Gastroesophageal sphincter (tissue), 4 donors: ENCODE measurements around the gene ULK4. TPM values are rescaled to one million over a fixed set of nuclear protein-coding genes. Genes with fewer than 3 reads are reported as not detected.

Source experiments
- ATAC-seq: fragments of 150-250 bp; one replicate; pipeline ENCODE4 v1.9.1; 2016; ENCODE audit warnings: mild to moderate bottlenecking, moderate library complexity
- H3K27ac ChIP-seq, 4 donors: fragments of 200-600 bp; sonication (generic) in 3 of 4; 1 replicate in 3 of 4; 2 replicates in 1 of 4; pipeline ENCODE4 v1.5.1; 2016 to 2019
- H3K27me3 ChIP-seq: fragments of 200-600 bp; sonication (generic); one replicate; pipeline ENCODE4 v1.5.1; 2019
- H3K36me3 ChIP-seq, 2 donors: fragments of 200-600 bp; sonication (generic); one replicate each; pipeline ENCODE4 v1.5.1; 2019; ENCODE audit warnings: control low read depth in 1 of 2
- H3K4me1 ChIP-seq, 3 donors: fragments of 200-600 bp; sonication (generic); 1 replicate in 2 of 3; 2 replicates in 1 of 3; pipeline ENCODE4 v1.5.1; 2016 to 2019; ENCODE audit warnings: control low read depth in 2 of 3
- H3K4me3 ChIP-seq, 2 donors: fragments of 200-600 bp; sonication (generic); one replicate each; pipeline ENCODE4 v1.5.1; 2019; ENCODE audit warnings: mild to moderate bottlenecking in 1 of 2, moderate library complexity in 1 of 2
- H3K9me3 ChIP-seq, 3 donors: fragments of 200-600 bp; sonication (generic); one replicate each; pipeline ENCODE4 v1.5.1; 2017 to 2019; ENCODE audit warnings: control low read depth in 2 of 3
- CTCF ChIP-seq, 4 experiments: fragments of 200-600 bp in 2 of 4; fragments of 450-650 bp in 2 of 4; sonication (generic) in 1 of 4; IDR thresholded peaks; one replicate each; pipeline ENCODE4 v1.5.1; 2017 to 2019; ENCODE audit warnings: antibody characterized with exemption in 4 of 4, mild to moderate bottlenecking in 2 of 4, moderate library complexity in 2 of 4
- EP300 ChIP-seq: sonication (generic); formaldehyde crosslinking; IDR thresholded peaks from one replicate; pipeline ENCODE4 v1.6.1; 2017; ENCODE audit warnings: antibody characterized with exemption, mild to moderate bottlenecking
- POLR2A ChIP-seq, 2 donors: fragments of 450-650 bp; IDR thresholded peaks; one replicate each; pipeline ENCODE4 v1.6.1; 2017; ENCODE audit warnings: antibody characterized with exemption in 2 of 2, mild to moderate bottlenecking in 2 of 2, moderate library complexity in 1 of 2
- POLR2AphosphoS5 ChIP-seq: sonication (generic); formaldehyde crosslinking; IDR thresholded peaks from one replicate; pipeline ENCODE4 v1.6.1; 2017; ENCODE audit warnings: antibody characterized with exemption
- WGBS, 2 donors: methylation state at CpG; one replicate each; pipeline ENCODE4 v1.1.5; 2018; ENCODE audit warnings: low coverage in 1 of 2; 5-methylcytosine and 5-hydroxymethylcytosine counted together
- total RNA-seq, 4 donors: library from RNA; depleted of rRNA; stranded (reverse); fragments of >200 nt; gene quantifications; one replicate each; pipeline ENCODE4 v1.1.0, GENCODE V29; 2016

ULK4 gene
- total RNA-seq, 4 donors from 2014 or later: 3.8 to 15.4 (median 8.8) TPM

- no peak overlapping the region for H3K4me3 ChIP-seq
- H3K27me3 ChIP-seq: no peaks in the 10 kb centered on the region
- no peaks in the 10 kb centered on the region for H3K9me3 ChIP-seq
- WGBS, 2 donors: 41 to 49% methylated on average over 2 of the region's 2 CpGs
- H3K36me3 ChIP-seq: no peaks in the 10 kb centered on the region
- H3K27ac ChIP-seq: no peak overlapping the region
- H3K4me1 ChIP-seq: no peaks in the 10 kb centered on the region
- TF ChIP-seq EP300 (no peak), POLR2A (IDR thresholded peaks at IDR 0.05) (no peak), POLR2AphosphoS5 (no peak), CTCF (IDR thresholded peaks at IDR 0.05) (no peak)
- no peak for ATAC-seq
These were observed 308.2 kb downstream of the ULK4 start for GRCh38 chr3:41653571-41654239.

- Histone ChIP-seq H3K36me3 (no peaks in the 10 kb centered on the region), H3K4me3 (no peak overlapping the region), H3K4me1 (no peaks in the 10 kb centered on the region), H3K27me3 (no peaks in the 10 kb centered on the region), H3K9me3 (no peaks in the 10 kb centered on the region), H3K27ac (no peak overlapping the region)
- WGBS, 2 donors: 80 to 86% methylated on average over 3 of the region's 3 CpGs
- TF ChIP-seq CTCF (IDR thresholded peaks at IDR 0.05) (no peak), EP300 (no peak), POLR2A (IDR thresholded peaks at IDR 0.05) (no peak), POLR2AphosphoS5 (no peak)
- no peak for ATAC-seq
These were observed 309.0 kb downstream of the ULK4 start for GRCh38 chr3:41652931-41653330.

- H3K27me3 ChIP-seq: no peaks in the 10 kb centered on the region
- H3K4me3 ChIP-seq: no peak overlapping the region
- H3K4me1 ChIP-seq: no peaks in the 10 kb centered on the region
- no peaks in the 10 kb centered on the region for H3K36me3 ChIP-seq
- H3K9me3 ChIP-seq: no peaks in the 10 kb centered on the region
- TF ChIP-seq EP300: no peak
- TF ChIP-seq CTCF (IDR thresholded peaks at IDR 0.05): no peak
- no peak for TF ChIP-seq POLR2AphosphoS5
- no peak for TF ChIP-seq POLR2A (IDR thresholded peaks at IDR 0.05)
- H3K27ac ChIP-seq: no peak overlapping the region
- WGBS, 2 donors: 61 to 72% methylated on average over 4 of the region's 4 CpGs
- ATAC-seq: no peak
These were observed 309.4 kb downstream of the ULK4 start for GRCh38 chr3:41652506-41652905.

GRCh38 chr3:41651718-41652117 is 310.2 kb downstream of the ULK4 start:
- Histone ChIP-seq H3K27me3 (no peaks in the 10 kb centered on the region), H3K4me3 (no peak overlapping the region), H3K36me3 (no peaks in the 10 kb centered on the region), H3K4me1 (no peaks in the 10 kb centered on the region), H3K9me3 (no peaks in the 10 kb centered on the region), H3K27ac (no peak overlapping the region)
- TF ChIP-seq CTCF (IDR thresholded peaks at IDR 0.05) (no peak), POLR2AphosphoS5 (no peak), EP300 (no peak), POLR2A (IDR thresholded peaks at IDR 0.05) (no peak)
- no peak for ATAC-seq

- Histone ChIP-seq H3K27ac (no peak overlapping the region), H3K36me3 (no peaks in the 10 kb centered on the region), H3K4me3 (no peak overlapping the region), H3K27me3 (no peaks in the 10 kb centered on the region), H3K9me3 (no peaks in the 10 kb centered on the region), H3K4me1 (no peaks in the 10 kb centered on the region)
- TF ChIP-seq POLR2A (IDR thresholded peaks at IDR 0.05) (no peak), EP300 (no peak), POLR2AphosphoS5 (no peak), CTCF (IDR thresholded peaks at IDR 0.05) (no peak)
- WGBS, 2 donors: 67% methylated on average over 3 of the region's 11 CpGs; no CpG with 5 or more reads in 1 of the 2 donors
- no peak for ATAC-seq
These were observed 311.5 kb downstream of the ULK4 start for GRCh38 chr3:41650406-41650805.
